Ishikawa (cell line): ENCODE data around the gene PTPRE.

ENCODE experiments used
- CEBPB ChIP-seq: IDR thresholded peaks from 2 replicates; pipeline ENCODE4 v1.6.1; 2012
- CREB1 ChIP-seq: IDR thresholded peaks from 2 replicates; pipeline ENCODE4 v1.6.1; 2012; ENCODE audit warnings: low read depth
- EGR1 ChIP-seq: IDR thresholded peaks from 2 replicates; pipeline ENCODE4 v1.6.1; 2012
- EP300 ChIP-seq: IDR thresholded peaks from 2 replicates; pipeline ENCODE4 v1.6.1; 2012; ENCODE audit warnings: borderline replicate concordance
- FOXM1 ChIP-seq: IDR thresholded peaks from 2 replicates; pipeline ENCODE4 v1.6.1; 2012; ENCODE audit warnings: low read depth, borderline replicate concordance
- MAX ChIP-seq: IDR thresholded peaks from 2 replicates; pipeline ENCODE4 v1.6.1; 2012
- NFIC ChIP-seq: IDR thresholded peaks from 2 replicates; pipeline ENCODE4 v1.6.1; 2012
- RAD21 ChIP-seq: IDR thresholded peaks from 2 replicates; pipeline ENCODE4 v1.6.1; 2012; ENCODE audit warnings: low read depth
- REST ChIP-seq: IDR thresholded peaks from 2 replicates; pipeline ENCODE4 v1.6.1; 2012; ENCODE audit warnings: low read depth, mild to moderate bottlenecking
- TAF1 ChIP-seq: IDR thresholded peaks from 2 replicates; pipeline ENCODE4 v1.6.1; 2012; ENCODE audit warnings: low read depth, mild to moderate bottlenecking
- TCF12 ChIP-seq: IDR thresholded peaks from 2 replicates; pipeline ENCODE4 v1.6.1; 2012; ENCODE audit warnings: low read depth
- TEAD4 ChIP-seq: IDR thresholded peaks from 2 replicates; pipeline ENCODE4 v1.6.1; 2012
- USF1 ChIP-seq: IDR thresholded peaks from 2 replicates; pipeline ENCODE4 v1.6.1; 2012
- YY1 ChIP-seq: IDR thresholded peaks from 2 replicates; pipeline ENCODE4 v1.6.1; 2012; ENCODE audit warnings: low read depth
- ZBTB7A ChIP-seq: IDR thresholded peaks from 2 replicates; pipeline ENCODE4 v1.6.1; 2012; ENCODE audit warnings: low read depth

PTPRE gene

GRCh38 chr10:127882801-127883459 is 24.0 kb upstream of the PTPRE start:
- TF ChIP-seq TEAD4 (no peak), NFIC (no peak), USF1 (no peak), REST (no peak), TAF1 (no peak), FOXM1 (no peak), RAD21 (no peak), CREB1 (no peak), EGR1 (no peak), EP300 (no peak), ZBTB7A (no peak), TCF12 (no peak), MAX (no peak), CEBPB (no peak), YY1 (no peak)

- TF ChIP-seq ZBTB7A = no peak
- TF ChIP-seq FOXM1 = no peak
- no peak for TF ChIP-seq EP300
- no peak for TF ChIP-seq CEBPB
Measured at GRCh38 chr10:127883516-127883915, 23.4 kb upstream of the PTPRE start.

GRCh38 chr10:127884501-127884900 is 22.4 kb upstream of the PTPRE start:
- TF ChIP-seq RAD21 (no peak), FOXM1 (no peak), TEAD4 (no peak)

- TF ChIP-seq TCF12 (no peak), USF1 (no peak), FOXM1 (no peak)
Measured at GRCh38 chr10:127886371-127887051, 20.4 kb upstream of the PTPRE start.

- TF ChIP-seq ZBTB7A (no peak), TAF1 (no peak), TCF12 (no peak), REST (no peak), NFIC (no peak), EGR1 (no peak), FOXM1 (no peak), RAD21 (no peak), CEBPB (no peak), YY1 (no peak), CREB1 (no peak), USF1 (no peak), EP300 (no peak), TEAD4 (no peak), MAX (no peak)
Measured at GRCh38 chr10:127887541-127888415, 19.1 kb upstream of the PTPRE start.
